IMR-90 (cell line): Measurements from ENCODE around the gene ACTN2.

Experiments
- POLR2A ChIP-seq: IDR thresholded peaks from 2 replicates; pipeline ENCODE4 v1.6.1; 2012; ENCODE audit warnings: mild to moderate bottlenecking, low read depth, low read length
- TF ChIP-seq, protein P1 (sequence below): conservative IDR thresholded peaks from 2 replicates; pipeline ENCODE4 v1.5.1; 2012; ENCODE audit warnings: mild to moderate bottlenecking, low read depth, low read length, improper control_type of control experiment

GRCh38 chr1:236810018-236810417 lies 123.7 kb downstream of the ACTN2 start:
- no peak for TF ChIP-seq POLR2A
- TF ChIP-seq, protein P1, sequence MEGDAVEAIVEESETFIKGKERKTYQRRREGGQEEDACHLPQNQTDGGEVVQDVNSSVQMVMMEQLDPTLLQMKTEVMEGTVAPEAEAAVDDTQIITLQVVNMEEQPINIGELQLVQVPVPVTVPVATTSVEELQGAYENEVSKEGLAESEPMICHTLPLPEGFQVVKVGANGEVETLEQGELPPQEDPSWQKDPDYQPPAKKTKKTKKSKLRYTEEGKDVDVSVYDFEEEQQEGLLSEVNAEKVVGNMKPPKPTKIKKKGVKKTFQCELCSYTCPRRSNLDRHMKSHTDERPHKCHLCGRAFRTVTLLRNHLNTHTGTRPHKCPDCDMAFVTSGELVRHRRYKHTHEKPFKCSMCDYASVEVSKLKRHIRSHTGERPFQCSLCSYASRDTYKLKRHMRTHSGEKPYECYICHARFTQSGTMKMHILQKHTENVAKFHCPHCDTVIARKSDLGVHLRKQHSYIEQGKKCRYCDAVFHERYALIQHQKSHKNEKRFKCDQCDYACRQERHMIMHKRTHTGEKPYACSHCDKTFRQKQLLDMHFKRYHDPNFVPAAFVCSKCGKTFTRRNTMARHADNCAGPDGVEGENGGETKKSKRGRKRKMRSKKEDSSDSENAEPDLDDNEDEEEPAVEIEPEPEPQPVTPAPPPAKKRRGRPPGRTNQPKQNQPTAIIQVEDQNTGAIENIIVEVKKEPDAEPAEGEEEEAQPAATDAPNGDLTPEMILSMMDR = no peak
